Measurements from ENCODE around the gene SFTA2. TPM values are rescaled to one million over a fixed set of nuclear protein-coding genes. Genes with fewer than 3 reads are reported as not detected.

SFTA2 gene
- total and polyA plus RNA-seq, 12 donors: not detected

DNA sequence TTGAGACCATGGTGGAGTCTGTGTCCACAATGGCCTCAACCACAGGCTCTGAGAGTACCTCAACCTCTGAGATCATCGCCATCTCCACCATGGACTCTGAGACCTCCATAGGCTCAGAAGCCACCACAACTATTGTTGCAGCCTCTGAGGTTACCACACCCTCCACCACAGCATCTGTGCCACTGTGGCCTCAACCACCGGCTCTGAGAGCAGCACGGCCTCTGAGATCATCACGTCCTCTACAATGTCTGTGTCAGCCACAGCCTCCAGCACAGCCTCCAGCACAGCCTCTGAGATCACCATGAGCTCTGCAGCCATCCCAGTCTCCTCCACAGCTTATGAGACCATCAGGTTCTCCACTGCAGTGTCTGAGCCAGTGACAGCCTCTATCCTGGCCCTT is 32.1 kb upstream of the SFTA2 start:
- ATAC-seq (no peak), DNase-seq (no peak)
- intact Hi-C loops (cut with DNase I): no loop called here
- TF ChIP-seq, protein P1, sequence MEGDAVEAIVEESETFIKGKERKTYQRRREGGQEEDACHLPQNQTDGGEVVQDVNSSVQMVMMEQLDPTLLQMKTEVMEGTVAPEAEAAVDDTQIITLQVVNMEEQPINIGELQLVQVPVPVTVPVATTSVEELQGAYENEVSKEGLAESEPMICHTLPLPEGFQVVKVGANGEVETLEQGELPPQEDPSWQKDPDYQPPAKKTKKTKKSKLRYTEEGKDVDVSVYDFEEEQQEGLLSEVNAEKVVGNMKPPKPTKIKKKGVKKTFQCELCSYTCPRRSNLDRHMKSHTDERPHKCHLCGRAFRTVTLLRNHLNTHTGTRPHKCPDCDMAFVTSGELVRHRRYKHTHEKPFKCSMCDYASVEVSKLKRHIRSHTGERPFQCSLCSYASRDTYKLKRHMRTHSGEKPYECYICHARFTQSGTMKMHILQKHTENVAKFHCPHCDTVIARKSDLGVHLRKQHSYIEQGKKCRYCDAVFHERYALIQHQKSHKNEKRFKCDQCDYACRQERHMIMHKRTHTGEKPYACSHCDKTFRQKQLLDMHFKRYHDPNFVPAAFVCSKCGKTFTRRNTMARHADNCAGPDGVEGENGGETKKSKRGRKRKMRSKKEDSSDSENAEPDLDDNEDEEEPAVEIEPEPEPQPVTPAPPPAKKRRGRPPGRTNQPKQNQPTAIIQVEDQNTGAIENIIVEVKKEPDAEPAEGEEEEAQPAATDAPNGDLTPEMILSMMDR (IDR thresholded peaks at IDR 0.05): no peak
- Histone ChIP-seq H3K36me3 (no peaks in the 10 kb centered on the region), H3K27me3 (peaks cover 0 to 24% (median under 1%) of the 10 kb centered on the region in 7 donors), H3K4me1 (peaks cover 0 to 4% (median 0%) of the 10 kb centered on the region in 9 donors), H3K9me3 (no peaks in the 10 kb centered on the region), H3K4me3 (no peak overlapping the region), H3K27ac (no peak overlapping the region)
- 79 to 88% methylated on average over 4 of the region's 4 CpGs for WGBS, 2 donors

DNA sequence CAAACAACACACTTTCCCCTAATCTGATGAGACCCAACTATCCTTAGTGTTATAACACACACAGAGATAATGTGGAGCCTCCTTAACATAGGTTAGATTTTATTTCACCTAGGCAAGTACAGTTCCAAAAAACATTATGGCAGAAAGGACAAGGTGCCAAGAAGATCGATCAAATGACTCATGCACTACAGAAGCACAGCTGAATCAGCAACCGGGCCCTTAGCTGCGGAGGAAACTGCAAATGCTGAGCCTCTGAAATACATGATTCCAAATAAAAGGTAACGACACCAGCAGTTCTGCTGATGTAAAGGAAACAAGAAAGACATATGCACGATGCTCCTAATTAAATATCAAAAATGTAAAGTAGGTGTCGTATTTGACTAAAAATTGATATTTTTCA is 31.7 kb upstream of the SFTA2 start:
- no peak for DNase-seq
- TF ChIP-seq, protein P1 (IDR thresholded peaks at IDR 0.05): no peak
- Histone ChIP-seq H3K27me3 (peaks cover 0 to 28% (median 4%) of the 10 kb centered on the region in 7 donors), H3K36me3 (no peaks in the 10 kb centered on the region), H3K27ac (no peak overlapping the region), H3K4me3 (no peak overlapping the region), H3K4me1 (no peaks in the 10 kb centered on the region), H3K9me3 (no peaks in the 10 kb centered on the region)
- ATAC-seq: no peak
- 82 to 88% methylated on average over 6 of the region's 6 CpGs for WGBS, 2 donors
- intact Hi-C loops (cut with DNase I): no loop called here

DNA sequence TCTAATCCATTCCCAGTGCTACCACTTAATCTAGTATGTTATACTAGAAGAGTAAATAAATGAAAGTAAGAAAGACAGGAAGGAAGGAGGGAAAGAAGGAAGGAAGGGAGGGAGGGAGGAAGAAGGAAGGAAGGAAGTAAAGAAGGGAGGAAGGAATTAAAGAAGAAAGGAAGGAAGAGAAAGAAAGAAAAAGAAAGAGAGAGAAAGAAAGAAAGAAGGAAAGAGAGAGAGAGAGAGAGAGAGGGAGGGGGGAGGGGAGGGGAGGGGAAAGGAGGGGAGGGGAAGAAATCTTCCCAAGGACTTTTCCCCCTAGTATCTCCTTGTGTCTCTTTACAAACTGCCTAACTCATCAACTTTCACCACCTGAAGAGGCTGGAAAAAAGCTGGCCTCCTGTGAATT is 30.7 kb upstream of the SFTA2 start:
- Histone ChIP-seq H3K4me1 (no peaks in the 10 kb centered on the region), H3K27me3 (peaks cover 0 to 37% (median 4%) of the 10 kb centered on the region in 7 donors), H3K36me3 (no peaks in the 10 kb centered on the region), H3K4me3 (no peak overlapping the region), H3K27ac (no peak overlapping the region), H3K9me3 (no peaks in the 10 kb centered on the region)
- TF ChIP-seq, protein P1 (IDR thresholded peaks at IDR 0.05): no peak
- DNase-seq (no peak), ATAC-seq (no peak)
- intact Hi-C loops (cut with DNase I): no loop called here

DNA sequence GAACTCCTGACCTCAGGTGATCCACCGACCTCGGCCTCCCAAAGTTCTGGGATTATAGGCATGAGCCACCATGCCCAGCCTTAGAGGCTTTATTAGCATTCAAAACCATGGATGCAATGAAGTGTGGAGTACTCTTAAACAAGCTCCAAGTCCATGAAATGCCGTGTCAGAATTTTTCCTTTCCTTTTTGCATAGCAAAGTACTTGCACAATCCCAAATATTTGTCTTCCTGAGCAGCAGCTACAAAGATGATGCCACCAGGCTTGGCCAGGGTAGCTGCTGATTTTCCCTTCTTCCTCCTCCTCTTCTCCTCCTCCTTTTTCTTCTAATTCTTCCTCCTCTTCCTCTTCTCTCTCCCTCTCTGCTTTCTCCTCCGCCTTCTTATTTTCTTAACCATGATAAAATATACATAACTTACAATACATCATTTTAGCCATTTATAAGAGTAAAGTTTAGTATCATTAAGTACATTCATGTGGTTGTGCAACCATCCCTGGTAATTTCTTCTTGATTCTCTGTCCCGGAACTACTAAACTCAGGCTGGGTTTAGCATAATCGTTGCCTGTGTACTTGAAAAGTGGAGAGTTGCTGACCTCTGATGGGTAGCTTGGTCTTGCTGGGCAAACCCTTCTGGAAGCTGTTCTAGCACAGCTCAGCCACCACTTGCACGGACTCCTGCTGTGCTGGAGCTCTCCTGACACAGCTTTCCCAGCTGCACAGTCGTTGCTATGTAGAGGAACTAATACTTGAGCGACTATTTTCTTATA is 29.1 kb upstream of the SFTA2 start:
- no peak overlapping the region for H3K27ac ChIP-seq
- WGBS, 2 donors: 81 to 83% methylated on average over 9 of the region's 9 CpGs
- H3K27me3 ChIP-seq: peaks cover 0 to 53% (median 8%) of the 10 kb centered on the region in 7 donors
- TF ChIP-seq, protein P1 (IDR thresholded peaks at IDR 0.05): no peak
- no peak overlapping the region for H3K4me3 ChIP-seq
- H3K4me1 ChIP-seq: peaks cover 0 to 4% (median under 1%) of the 10 kb centered on the region in 9 donors
- no peaks in the 10 kb centered on the region for H3K36me3 ChIP-seq
- no peak for DNase-seq
- no peaks in the 10 kb centered on the region for H3K9me3 ChIP-seq
- no peak for ATAC-seq
- intact Hi-C loops (cut with DNase I): no loop called here

Measured in heart right ventricle (tissue), 16 donors.